Left forelimb (tissue), 1 donor: ENCODE measurements around the gene PRSS38.

Experiments used
- DNase-seq: peaks from one replicate; pipeline ENCODE4 v3.0.0-alpha.2; 2018; ENCODE audit warnings: low spot score

The PRSS38 gene

GRCh38 chr1:227815468-227816409 is at the start of gene PRSS38:
Gene PRSS38 (plus strand): TSS chr1:227815675. CDS start chr1:227815717, 42 bp downstream.
- DNase-seq: no peak

GRCh38 chr1:227766015-227766634 is 49.4 kb upstream of the PRSS38 start:
- DNase-seq: no peak

GRCh38 chr1:227766653-227767277 is 48.7 kb upstream of the PRSS38 start:
- DNase-seq: no peak

GRCh38 chr1:227767401-227768124 is 47.9 kb upstream of the PRSS38 start:
- no peak for DNase-seq

- no peak for DNase-seq
These were observed 47.4 kb upstream of the PRSS38 start for GRCh38 chr1:227768125-227768439.

GRCh38 chr1:227768640-227769039 is 46.8 kb upstream of the PRSS38 start:
- no peak for DNase-seq

GRCh38 chr1:227769047-227769935 is 46.2 kb upstream of the PRSS38 start:
- DNase-seq: no peak

GRCh38 chr1:227769936-227770494 is 45.5 kb upstream of the PRSS38 start:
- no peak for DNase-seq

- no peak for DNase-seq
These were observed 44.7 kb upstream of the PRSS38 start for GRCh38 chr1:227770812-227771211.

- no peak for DNase-seq
These were observed 44.1 kb upstream of the PRSS38 start for GRCh38 chr1:227771326-227771725.

- DNase-seq: no peak
These were observed 43.7 kb upstream of the PRSS38 start for GRCh38 chr1:227771771-227772170.

GRCh38 chr1:227773558-227773957 is 41.9 kb upstream of the PRSS38 start:
- DNase-seq: no peak

GRCh38 chr1:227774051-227774731 is 41.3 kb upstream of the PRSS38 start:
- no peak for DNase-seq

GRCh38 chr1:227774821-227775661 is 40.4 kb upstream of the PRSS38 start:
- DNase-seq: no peak

- DNase-seq: no peak
These were observed 39.6 kb upstream of the PRSS38 start for GRCh38 chr1:227775841-227776240.

GRCh38 chr1:227776331-227776771 is 39.1 kb upstream of the PRSS38 start:
- DNase-seq: no peak

- DNase-seq: no peak
These were observed 38.3 kb upstream of the PRSS38 start for GRCh38 chr1:227777156-227777555.

- DNase-seq: no peak
These were observed 37.8 kb upstream of the PRSS38 start for GRCh38 chr1:227777646-227778045.

GRCh38 chr1:227778401-227778947 is 37.0 kb upstream of the PRSS38 start:
- DNase-seq: peak; percentile 53
